Erythroblast (primary cell): Measurements from ENCODE around the gene MYB.

Experiments
- DNase-seq, 2 experiments: peaks; one replicate each; lab custom pipeline; 2025; lab: John Stamatoyannopoulos, UW
- GATA1 ChIP-seq: IDR thresholded peaks from 2 replicates; pipeline ENCODE4 v1.6.1; 2011; ENCODE audit warnings: low read depth, mild to moderate bottlenecking, control low read depth, low read length, moderate library complexity
- POLR2A ChIP-seq: IDR thresholded peaks from 2 replicates; pipeline ENCODE4 v1.6.1; 2011; ENCODE audit warnings: mild to moderate bottlenecking, low read length

The MYB gene

GRCh38 chr6:135173989-135174484 lies 7.1 kb upstream of the MYB start:
- no peak for TF ChIP-seq POLR2A
- TF ChIP-seq GATA1 = no peak
- DNase-seq = no peak

- TF ChIP-seq POLR2A (no peak), GATA1 (no peak)
- DNase-seq = no peak
Measured at GRCh38 chr6:135176058-135176457, 5.0 kb upstream of the MYB start.

- TF ChIP-seq GATA1 (no peak), POLR2A (no peak)
- no peak for DNase-seq
Measured at GRCh38 chr6:135176464-135176863, 4.6 kb upstream of the MYB start.

GRCh38 chr6:135179372-135179771 lies 1.7 kb upstream of the MYB start:
- no peak for DNase-seq
- TF ChIP-seq POLR2A (no peak), GATA1 (no peak)

GRCh38 chr6:135179920-135180541 lies 1.1 kb upstream of the MYB start:
- no peak for DNase-seq

GRCh38 chr6:135181333-135182070 lies 394 bp downstream of the MYB start:
- TF ChIP-seq GATA1 (no peak), POLR2A (no peak)
- peak; percentile 52 to 65 for DNase-seq

More at GRCh38 chr6:135179920-135180541, 1.1 kb upstream of the MYB start:
- TF ChIP-seq POLR2A = no peak
- no peak for TF ChIP-seq GATA1

- peak; percentile 71 to 78 for DNase-seq
- TF ChIP-seq POLR2A (no peak), GATA1 (no peak)
Measured at GRCh38 chr6:135182071-135183001, 1.2 kb downstream of the MYB start.

- peak in 1 of 2 experiments; percentile 73 for DNase-seq
Measured at GRCh38 chr6:135183002-135183531, 2.0 kb downstream of the MYB start.

GRCh38 chr6:135183532-135184440 lies 2.7 kb downstream of the MYB start:
- peak; percentile 89 to 91 for DNase-seq
- TF ChIP-seq GATA1 = no peak
- TF ChIP-seq POLR2A = peak; percentile 33

More at GRCh38 chr6:135183002-135183531, 2.0 kb downstream of the MYB start:
- TF ChIP-seq GATA1 (no peak), POLR2A (no peak)

- no peak for TF ChIP-seq GATA1
- no peak for TF ChIP-seq POLR2A
Measured at GRCh38 chr6:135185483-135185882, 4.4 kb downstream of the MYB start.

GRCh38 chr6:135186255-135186654 lies 5.1 kb downstream of the MYB start:
- TF ChIP-seq GATA1 (no peak), POLR2A (no peak)
- DNase-seq = no peak

More at GRCh38 chr6:135185483-135185882, 4.4 kb downstream of the MYB start:
- peak; percentile 63 to 67 for DNase-seq

GRCh38 chr6:135187372-135187771 lies 6.3 kb downstream of the MYB start:
- TF ChIP-seq POLR2A (no peak), GATA1 (no peak)

More at GRCh38 chr6:135187372-135187771, 6.3 kb downstream of the MYB start:
- no peak for DNase-seq
